Subcutaneous adipose tissue (tissue), 4 donors: ENCODE results near the gene SEPTIN14. TPM values are rescaled to one million over a fixed set of nuclear protein-coding genes. Genes with fewer than 3 reads are reported as not detected.

Source experiments
- CTCF ChIP-seq: fragments of 450-650 bp; IDR thresholded peaks from one replicate; pipeline ENCODE4 v1.5.1; 2016; ENCODE audit warnings: low read depth, mild to moderate bottlenecking, control low read depth, antibody characterized with exemption, moderate library complexity
- total RNA-seq, 4 donors: library from RNA; depleted of rRNA; stranded (reverse); fragments of >200 nt; gene quantifications; one replicate each; pipeline ENCODE4 v1.1.0, GENCODE V29; 2016

SEPTIN14 gene
- total RNA-seq, 4 donors from 2014 or later: not detected

- no peak for TF ChIP-seq CTCF
These were observed 68.0 kb downstream of the SEPTIN14 start for GRCh38 chr7:55794527-55794926.

GRCh38 chr7:55792048-55792447 is 70.5 kb downstream of the SEPTIN14 start:
- TF ChIP-seq CTCF: no peak

GRCh38 chr7:55787796-55788195 is 74.8 kb downstream of the SEPTIN14 start:
- TF ChIP-seq CTCF: no peak

GRCh38 chr7:55786901-55787300 is 75.7 kb downstream of the SEPTIN14 start:
- no peak for TF ChIP-seq CTCF

- no peak for TF ChIP-seq CTCF
These were observed 78.4 kb downstream of the SEPTIN14 start for GRCh38 chr7:55784151-55784550.

GRCh38 chr7:55778631-55779030 is 83.9 kb downstream of the SEPTIN14 start:
- no peak for TF ChIP-seq CTCF

GRCh38 chr7:55776196-55776595 is 86.4 kb downstream of the SEPTIN14 start:
- no peak for TF ChIP-seq CTCF

- no peak for TF ChIP-seq CTCF
These were observed 87.5 kb downstream of the SEPTIN14 start for GRCh38 chr7:55775051-55775420.
